ENCODE measurements around the gene FOXN3.

FOXN3 gene

DNA sequence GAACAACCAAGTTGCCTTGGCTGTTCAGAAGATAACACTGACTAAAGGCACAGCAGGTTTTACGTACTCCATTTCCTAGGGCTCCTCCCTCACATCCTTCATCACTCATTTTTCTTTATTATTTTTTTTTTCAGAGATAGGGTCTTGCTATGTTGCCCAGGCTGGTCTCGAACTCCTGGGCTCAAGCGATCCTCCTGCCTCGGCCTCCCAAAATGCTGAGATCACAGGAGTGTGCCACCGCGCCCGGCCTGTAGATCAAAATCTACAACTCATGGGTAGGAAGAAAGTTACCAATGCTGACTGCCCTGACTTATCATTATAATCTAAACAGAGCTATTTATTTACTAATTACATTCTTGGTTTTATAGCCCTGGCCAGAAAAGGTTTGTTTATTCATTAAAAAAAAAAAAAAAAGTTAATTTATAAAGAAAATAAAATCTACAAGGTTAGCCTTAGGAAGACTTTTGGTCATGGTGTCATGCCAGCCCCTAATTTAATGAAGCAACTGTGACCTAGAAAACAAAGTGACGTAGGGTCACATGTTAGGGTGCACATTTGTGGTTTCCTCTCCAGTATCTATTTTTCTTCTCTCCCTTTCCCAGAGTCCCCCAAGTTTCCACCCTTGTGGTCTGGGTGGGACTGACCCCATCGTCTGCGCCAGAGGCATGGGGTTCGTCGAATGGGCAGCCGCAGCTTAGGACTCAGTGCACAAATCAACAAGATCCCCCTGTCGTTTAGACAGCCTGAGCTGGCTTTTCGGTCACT, 19.0 kb upstream of the FOXN3 start:
- DNase-seq (ENCODE audit: low read depth, low spot score) = no peak
- H3K27ac ChIP-seq = no peak overlapping the region

DNA sequence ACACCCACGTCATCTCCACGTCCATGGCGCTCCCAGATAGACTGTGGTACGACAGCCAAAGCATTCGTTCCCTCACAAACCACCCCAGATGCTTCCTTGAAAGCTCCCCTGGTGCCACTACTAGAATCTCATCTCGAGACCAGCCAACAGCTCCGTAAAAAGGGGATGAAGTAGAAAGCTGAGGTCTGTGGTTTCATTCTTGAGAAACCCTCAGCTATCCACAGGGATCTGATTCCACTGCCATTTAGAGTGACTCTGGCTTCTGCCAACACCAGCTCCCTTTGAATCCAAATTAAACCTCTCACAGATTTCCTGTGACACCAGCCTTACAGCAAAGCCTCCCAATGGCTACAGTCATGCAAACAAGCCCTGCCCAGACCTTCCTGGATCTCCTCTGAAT, 18.5 kb upstream of the FOXN3 start:
- H3K27ac ChIP-seq = no peak overlapping the region

DNA sequence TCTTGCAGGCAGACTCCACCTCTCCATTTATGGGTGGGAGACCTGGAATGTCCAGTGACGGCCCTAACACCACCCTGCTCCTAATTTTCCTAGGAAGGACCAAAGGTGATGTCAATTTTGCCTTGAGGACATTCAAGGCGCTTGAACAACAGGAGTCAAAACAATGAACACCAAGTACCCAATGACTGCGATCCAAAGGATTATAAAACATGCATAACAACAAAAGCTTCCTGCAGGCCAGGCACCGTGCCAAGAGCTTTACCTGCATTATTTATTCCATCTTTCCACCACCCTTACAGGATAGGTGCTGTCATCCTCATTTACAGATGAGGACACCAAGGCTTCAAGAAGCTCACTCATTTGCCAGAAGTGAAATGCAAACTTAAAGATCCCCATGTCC, 15.2 kb upstream of the FOXN3 start:
- no peak for DNase-seq (ENCODE audit: low read depth, low spot score)
- no peak overlapping the region for H3K27ac ChIP-seq

More for the DNA sequence above, 18.5 kb upstream of the FOXN3 start:
- no peak for DNase-seq (ENCODE audit: low read depth, low spot score)

DNA sequence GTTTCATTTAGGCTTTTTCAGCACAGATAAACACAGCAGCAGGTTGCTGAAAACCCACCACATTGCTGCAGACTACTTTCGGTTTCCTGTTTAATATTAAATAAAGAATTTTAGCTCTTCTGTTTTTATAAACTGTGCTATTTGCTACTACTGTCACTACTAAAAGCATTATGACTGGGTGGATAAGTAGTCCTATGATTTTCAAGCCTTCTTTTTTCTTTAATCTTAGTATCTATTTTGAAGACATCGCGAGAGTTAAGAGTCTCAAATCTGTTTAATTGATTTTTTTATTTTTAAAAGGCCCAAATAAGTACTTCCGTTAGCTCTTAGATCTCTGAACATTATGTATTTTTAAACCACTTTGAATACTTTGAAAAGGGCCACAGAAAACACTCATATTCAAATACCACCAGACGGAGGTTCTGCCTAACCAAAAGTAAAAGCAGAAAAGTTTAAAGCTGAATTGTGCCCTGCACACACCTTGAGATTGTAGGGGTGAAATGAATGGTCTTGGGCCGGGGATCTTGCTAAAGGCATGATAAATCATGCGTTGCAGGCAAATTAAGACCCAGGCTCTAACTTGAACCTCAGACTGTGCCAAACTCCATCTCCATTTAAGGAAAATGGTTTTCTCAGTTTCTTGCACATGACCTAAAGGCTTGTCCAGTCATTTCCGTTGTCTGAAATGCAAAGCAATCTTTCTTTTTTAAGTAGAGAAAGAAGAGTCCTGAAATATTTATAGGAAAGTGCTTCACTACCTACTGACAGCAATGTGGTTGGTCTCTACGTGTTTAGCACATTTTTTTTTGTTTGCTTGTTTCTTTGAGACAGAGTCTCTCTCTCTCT, 13.6 kb upstream of the FOXN3 start:
- peak overlapping the region; percentile 51 for H3K27ac ChIP-seq
- no peak for DNase-seq (ENCODE audit: low read depth, low spot score)

GRCh38 chr14:89429199-89430181, 12.5 kb upstream of the FOXN3 start:
- H3K27ac ChIP-seq = peak overlapping the region; percentile 51
- DNase-seq (ENCODE audit: low read depth, low spot score) = no peak

DNA sequence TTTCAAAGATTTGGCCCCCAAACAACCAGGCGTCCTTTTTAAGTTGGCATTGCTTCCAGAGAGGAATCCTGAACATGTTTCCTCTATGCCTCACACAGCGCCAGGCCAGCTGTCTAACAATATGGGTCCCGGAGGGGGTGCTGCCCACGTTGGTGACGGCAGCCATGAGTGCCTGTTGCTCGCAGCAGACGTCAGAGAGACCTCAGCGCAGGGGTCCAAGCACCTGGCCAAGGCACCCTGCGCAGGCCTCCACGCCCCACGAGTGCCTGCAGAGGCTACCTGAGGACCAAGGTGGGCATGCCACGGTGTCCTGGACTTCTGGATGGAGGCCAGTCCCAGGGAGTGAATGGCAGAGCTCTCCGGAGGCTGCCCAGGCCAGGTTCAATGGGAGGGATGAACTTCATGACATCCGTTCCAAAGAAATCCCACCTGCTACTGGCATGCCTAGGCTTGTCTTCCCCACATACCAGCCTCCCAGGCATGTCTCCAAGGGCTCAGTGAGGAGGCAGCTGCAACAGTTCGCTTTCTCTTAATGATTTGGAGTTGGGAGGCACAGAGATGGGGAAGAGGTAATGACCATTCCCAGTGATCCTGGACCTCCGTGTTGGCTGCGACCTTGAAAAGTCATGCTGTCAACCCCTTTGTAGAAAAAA, 11.6 kb upstream of the FOXN3 start:
- H3K27ac ChIP-seq = peak overlapping the region; percentile 51
- no peak for DNase-seq (ENCODE audit: low read depth, low spot score)

DNA sequence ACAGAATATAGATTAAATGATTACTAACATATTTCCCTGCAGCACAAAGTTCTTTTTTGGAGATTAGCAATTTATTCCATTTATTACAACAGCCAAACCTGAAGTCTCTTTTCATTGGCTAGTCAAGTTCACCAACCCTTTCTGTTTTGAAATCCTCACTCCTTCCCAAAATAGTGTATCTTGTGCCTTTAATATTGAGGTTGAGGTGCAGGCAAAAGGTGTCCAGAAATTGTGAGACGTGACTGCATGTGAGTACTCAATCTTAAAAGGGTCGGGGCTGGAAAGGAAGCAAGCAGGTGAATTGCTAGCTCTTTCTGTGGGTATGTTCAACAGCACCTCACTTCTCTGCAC, 11.1 kb upstream of the FOXN3 start:
- peak overlapping the region; percentile 51 for H3K27ac ChIP-seq
- no peak for DNase-seq (ENCODE audit: low read depth, low spot score)

- peak overlapping the region; percentile 51 for H3K27ac ChIP-seq
- DNase-seq (ENCODE audit: low read depth, low spot score) = no peak
These were observed 10.6 kb upstream of the FOXN3 start for GRCh38 chr14:89427426-89428172.

DNA sequence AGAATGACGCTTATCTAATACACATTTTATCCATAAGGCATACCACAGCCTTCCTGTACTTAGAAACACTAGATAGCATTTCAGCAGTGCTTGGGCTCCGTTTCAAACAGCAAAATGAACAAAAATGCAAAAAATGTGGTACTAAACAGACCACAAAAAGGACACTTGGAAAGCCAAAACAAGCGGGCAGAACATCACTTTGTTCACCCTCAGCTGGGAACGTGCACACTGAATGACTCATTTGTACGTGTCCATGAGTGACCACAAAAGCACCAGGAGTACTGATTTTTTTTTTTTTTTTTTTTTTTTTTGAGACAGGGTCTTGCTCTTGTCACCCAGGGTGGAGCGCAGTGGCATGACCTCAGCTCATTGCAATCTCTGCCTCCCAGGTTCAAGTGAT, 8.9 kb upstream of the FOXN3 start:
- DNase-seq (ENCODE audit: low read depth, low spot score) = no peak
- no peak overlapping the region for H3K27ac ChIP-seq

DNA sequence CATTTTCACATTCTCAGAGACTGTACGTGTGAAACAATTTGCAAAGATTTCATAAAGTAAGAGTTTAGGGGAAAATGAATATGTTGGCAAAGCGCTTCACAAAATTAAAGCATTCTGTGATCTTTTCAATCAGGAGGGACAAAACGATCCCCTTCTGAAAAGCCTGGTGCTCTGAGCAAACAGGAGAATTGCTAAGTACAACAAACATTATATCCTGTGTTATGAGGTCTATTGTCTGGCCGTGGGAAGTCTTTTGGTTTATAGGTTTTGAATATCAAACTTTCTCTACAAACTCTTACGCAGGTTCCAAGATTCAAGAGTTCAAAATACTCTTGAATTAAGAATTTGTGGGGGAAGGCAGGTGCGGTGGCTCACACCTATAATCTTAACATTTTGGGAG, 7.2 kb upstream of the FOXN3 start:
- no peak for DNase-seq (ENCODE audit: low read depth, low spot score)
- no peak overlapping the region for H3K27ac ChIP-seq

DNA sequence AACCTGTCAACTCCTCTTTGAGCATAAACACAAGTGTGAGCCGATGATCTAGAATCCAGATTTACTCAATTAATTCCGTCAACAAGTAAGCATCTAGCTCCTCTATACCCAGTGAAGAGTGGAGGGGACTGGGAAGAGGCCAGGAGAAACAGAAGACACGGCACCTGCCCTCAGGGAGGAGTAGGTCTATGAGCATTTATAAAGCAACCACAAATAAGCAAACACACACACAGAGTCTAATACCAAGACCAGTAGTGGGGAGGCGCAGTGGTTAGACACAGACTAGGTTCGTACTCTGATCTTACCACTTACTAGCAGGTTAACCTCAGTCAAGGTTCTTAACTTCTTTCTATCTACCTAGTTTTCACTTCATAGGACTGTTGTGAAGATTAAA, 5.9 kb upstream of the FOXN3 start:
- no peak for DNase-seq (ENCODE audit: low read depth, low spot score)
- H3K27ac ChIP-seq = no peak overlapping the region

- DNase-seq (ENCODE audit: low read depth, low spot score) = no peak
These were observed 5.3 kb upstream of the FOXN3 start for GRCh38 chr14:89422181-89422951.

DNA sequence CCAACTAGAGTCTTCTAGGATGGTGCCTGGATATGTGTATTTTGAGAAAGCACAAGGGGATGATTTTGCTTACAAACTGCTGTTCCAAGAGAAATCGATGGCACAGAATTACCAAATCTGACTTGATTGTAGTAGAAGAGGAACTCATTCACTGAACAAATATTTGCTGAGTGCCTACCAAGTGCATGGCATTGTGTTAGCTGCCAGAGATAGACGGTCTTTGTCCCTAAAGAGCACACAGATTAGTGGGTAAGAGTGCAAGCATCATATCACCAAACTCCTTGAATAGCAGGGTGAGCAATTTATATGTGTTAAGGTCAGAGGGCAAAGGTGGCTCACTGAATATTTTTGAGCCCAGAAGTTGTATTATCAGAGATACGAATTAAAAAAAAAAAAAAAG, 3.5 kb upstream of the FOXN3 start:
- H3K27ac ChIP-seq = no peak overlapping the region
- no peak for DNase-seq (ENCODE audit: low read depth, low spot score)

More at GRCh38 chr14:89422181-89422951, 5.3 kb upstream of the FOXN3 start:
- H3K27ac ChIP-seq = no peak overlapping the region

DNA sequence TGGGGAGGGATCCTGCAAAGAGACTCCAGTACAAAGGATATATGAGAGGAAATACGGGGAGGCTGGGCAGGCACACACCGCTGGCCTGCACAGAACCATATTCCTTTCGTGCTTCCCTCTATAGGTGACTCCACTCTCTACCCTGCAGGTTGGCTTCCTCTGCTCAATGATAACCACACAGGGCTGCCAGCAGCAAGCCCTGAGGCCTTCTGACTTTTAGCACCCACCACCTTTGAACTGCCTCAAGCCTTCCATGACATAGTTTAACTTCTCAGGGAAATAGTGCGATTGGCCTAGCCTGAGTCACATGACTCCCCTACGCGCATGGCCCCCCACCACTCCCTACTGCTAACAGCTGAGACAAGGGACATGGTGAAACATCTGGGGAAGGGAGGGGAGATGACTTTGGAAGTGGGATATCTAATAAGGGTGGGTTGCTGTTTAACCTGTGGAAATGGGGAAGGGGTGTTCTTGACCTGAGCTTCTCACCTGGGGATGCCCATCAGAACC, 3.0 kb upstream of the FOXN3 start:
- no peak overlapping the region for H3K27ac ChIP-seq

DNA sequence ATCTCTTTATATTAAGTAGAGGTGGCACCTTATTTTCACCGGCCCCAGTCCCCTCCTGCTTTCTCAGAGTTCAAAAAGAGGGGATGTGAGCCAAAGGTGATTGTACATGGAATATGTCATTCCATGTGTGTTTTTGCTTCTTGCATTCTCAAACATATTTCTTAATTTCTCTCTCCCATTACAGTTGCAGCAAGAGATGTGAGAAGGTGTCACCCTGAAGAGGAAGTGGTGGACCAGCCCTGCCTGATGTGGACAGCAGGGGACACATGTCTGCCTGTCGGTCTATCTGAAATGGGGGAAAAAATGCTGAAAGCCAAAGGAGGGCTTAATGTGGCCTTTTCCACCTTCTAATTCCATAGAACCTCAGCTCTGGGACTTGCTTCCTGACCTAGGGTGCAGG, 1.9 kb upstream of the FOXN3 start:
- no peak overlapping the region for H3K27ac ChIP-seq
- no peak for DNase-seq (ENCODE audit: low read depth, low spot score)

More for the DNA sequence above, 3.0 kb upstream of the FOXN3 start:
- DNase-seq (ENCODE audit: low read depth, low spot score) = no peak

DNA sequence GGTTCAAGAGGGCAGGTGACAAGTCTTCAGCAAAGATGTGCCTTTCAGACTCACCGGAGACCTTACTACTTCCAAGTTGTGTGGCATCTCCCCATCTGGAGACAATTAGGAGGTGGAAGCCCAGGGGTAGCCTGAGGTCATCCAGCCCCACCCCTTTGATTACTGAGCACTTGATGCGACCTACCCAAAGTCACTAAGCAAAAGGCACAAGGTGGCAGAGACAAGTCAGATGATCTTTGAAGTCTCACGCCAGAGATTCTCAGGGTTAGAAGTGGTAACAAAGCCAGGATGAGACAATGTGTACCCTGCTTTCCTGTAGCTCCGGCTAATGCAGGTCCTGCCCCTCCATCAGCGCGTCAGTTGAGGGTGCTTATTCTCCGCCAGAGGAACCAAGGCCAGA, 1.4 kb upstream of the FOXN3 start:
- DNase-seq (ENCODE audit: low read depth, low spot score) = no peak
- no peak overlapping the region for H3K27ac ChIP-seq

GRCh38 chr14:89417465-89418225, 612 bp upstream of the FOXN3 start:
- peak overlapping the region; percentile 46 for H3K27ac ChIP-seq
- no peak for DNase-seq (ENCODE audit: low read depth, low spot score)

Measured in epithelial cell of prostate (primary cell).